SK-N-MC (cell line): Measurements from ENCODE around the gene MEIS2.
A peak's percentile ranks its signal among the peaks of the same experiment; 100 is the strongest.

ENCODE experiments used
- DNase-seq: peaks from one replicate; pipeline ENCODE4 v3.0.0-alpha.2; 2011; ENCODE audit warnings: low read depth, low spot score
- H3K27ac ChIP-seq: fragments of 200-600 bp; sonication (generic); 2 replicates; pipeline ENCODE4 v1.5.1; 2016; ENCODE audit warnings: mixed run types
- H3K36me3 ChIP-seq: fragments of 200-600 bp; sonication (generic); 2 replicates; pipeline ENCODE4 v1.6.1; 2017; ENCODE audit warnings: antibody characterized with exemption, low read length, mixed read lengths; ENCODE audit not compliant: insufficient read depth
- H3K4me3 ChIP-seq: fragments of 200-600 bp; sonication (generic); 2 replicates; pipeline ENCODE4 v1.5.1; 2016
- H3K9ac ChIP-seq: fragments of 200-600 bp; sonication (generic); 2 replicates; pipeline ENCODE4 v1.8.0; 2017; ENCODE audit warnings: mixed run types, mixed read lengths; ENCODE audit not compliant: insufficient read length
- H3K9me3 ChIP-seq: fragments of 200-600 bp; sonication (generic); 2 replicates; pipeline ENCODE4 v1.6.1; 2017; ENCODE audit warnings: low read depth, mild to moderate bottlenecking, antibody characterized with exemption, low read length, moderate library complexity, mixed read lengths
- EZH2 ChIP-seq: fragments of 200-600 bp; sonication (generic); IDR thresholded peaks from one replicate; pipeline ENCODE4 v1.6.1; 2017; ENCODE audit warnings: antibody characterized with exemption
- FOXP2 ChIP-seq: optimal IDR thresholded peaks from 2 replicates; pipeline ENCODE3; 2011; ENCODE audit warnings: mild to moderate bottlenecking, moderate library complexity; ENCODE audit not compliant: insufficient read depth; ENCODE audit errors: extremely low read length, control extremely low read depth
- POLR2AphosphoS5 ChIP-seq: IDR thresholded peaks from 2 replicates; pipeline ENCODE4 v1.6.1; 2012; ENCODE audit warnings: mild to moderate bottlenecking, low read depth, low read length, borderline replicate concordance

MEIS2 gene

DNA sequence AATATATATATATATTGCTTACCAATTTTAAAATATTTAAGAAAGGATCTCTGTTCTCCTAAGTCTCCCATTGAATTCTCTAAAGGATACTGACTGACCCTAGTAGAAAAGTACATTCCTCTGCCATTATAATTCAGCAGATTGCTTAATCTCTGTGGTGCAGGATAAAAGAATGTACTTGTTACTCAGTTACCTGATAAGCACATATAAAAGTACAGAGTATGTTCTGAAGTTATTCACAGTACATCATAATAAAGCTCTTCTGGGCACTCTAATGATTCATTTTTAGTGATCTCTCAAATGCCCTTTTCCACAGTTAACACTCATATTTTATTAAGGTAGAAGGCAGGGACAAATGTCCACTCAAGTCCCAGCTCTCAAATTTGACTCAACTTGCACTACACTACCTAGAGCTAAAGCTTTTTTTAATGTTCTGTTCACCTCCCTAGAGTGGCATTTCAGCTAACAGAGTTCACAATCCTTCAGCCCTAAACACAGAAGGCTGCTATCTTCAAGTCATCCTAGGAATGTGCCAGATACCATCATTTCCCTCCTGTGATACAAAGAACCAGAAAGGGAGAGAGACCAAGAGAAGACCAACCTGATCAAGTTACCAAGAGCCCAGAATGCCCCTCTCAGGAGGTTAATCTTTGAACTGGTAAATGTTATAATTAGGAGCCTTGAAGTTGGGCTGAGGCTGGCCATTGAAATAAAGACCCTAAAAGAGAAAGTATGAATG is 53.3 kb downstream of the MEIS2 start:
- TF ChIP-seq EZH2 (no peak), FOXP2 (no peak), POLR2AphosphoS5 (no peak)
- Histone ChIP-seq H3K9me3 (no peaks in the 10 kb centered on the region), H3K4me3 (no peak overlapping the region), H3K36me3 (peaks cover 20% of the 10 kb centered on the region), H3K27ac (no peak overlapping the region), H3K9ac (no peak overlapping the region)
- no peak for DNase-seq

- H3K36me3 ChIP-seq, result peaks cover 16% of the 10 kb centered on the region
- H3K9me3 ChIP-seq, result no peaks in the 10 kb centered on the region
- H3K4me3 ChIP-seq, result no peak overlapping the region
- no peak overlapping the region for H3K27ac ChIP-seq
- no peak for DNase-seq
- H3K9ac ChIP-seq, result no peak overlapping the region
- TF ChIP-seq EZH2 (no peak), POLR2AphosphoS5 (no peak), FOXP2 (no peak)
Measured at GRCh38 chr15:37045859-37046740, 54.2 kb downstream of the MEIS2 start.

DNA sequence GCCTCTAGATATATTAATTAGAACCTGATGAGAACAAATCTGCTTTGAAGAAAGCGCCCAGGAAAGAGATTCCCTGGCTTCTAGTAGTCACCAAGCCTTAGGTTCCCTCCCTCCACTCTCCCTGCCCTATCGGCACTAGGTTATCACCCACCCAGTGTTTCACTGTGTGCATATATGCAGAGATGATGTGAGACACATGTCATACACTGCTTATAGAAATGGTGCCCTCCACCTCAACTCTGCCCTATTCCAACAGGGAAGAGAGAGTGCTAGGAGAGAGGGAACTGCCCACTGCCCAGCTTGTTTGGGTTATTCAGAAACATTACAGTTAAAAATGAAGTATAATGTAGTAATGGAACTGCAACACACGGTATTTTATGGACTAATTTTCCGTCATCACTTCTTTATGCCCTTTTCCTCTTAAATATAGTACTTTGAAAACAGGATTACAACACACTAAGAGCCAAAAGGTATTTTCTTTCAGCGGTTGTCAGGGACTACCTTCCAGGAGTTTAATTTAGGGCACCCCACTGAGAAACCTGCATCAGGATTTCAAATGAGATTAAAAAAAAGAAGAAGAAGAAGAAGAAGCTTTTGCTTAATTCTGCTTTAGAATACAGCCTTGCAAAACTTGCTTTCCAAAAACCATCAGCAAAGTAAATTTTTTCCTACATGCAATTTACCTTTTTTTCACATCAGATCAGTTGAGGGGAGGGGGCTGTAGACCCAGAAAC is 55.3 kb downstream of the MEIS2 start:
- peak overlapping the region; percentile 80 for H3K27ac ChIP-seq
- DNase-seq, result no peak
- TF ChIP-seq POLR2AphosphoS5 (no peak), FOXP2 (no peak), EZH2 (no peak)
- H3K9ac ChIP-seq, result no peak overlapping the region
- H3K9me3 ChIP-seq, result no peaks in the 10 kb centered on the region
- H3K36me3 ChIP-seq, result peaks cover 11% of the 10 kb centered on the region
- 0 out of 2 replicates have a peak overlapping the region, but pooled peaks have one; percentile 10 for H3K4me3 ChIP-seq

DNA sequence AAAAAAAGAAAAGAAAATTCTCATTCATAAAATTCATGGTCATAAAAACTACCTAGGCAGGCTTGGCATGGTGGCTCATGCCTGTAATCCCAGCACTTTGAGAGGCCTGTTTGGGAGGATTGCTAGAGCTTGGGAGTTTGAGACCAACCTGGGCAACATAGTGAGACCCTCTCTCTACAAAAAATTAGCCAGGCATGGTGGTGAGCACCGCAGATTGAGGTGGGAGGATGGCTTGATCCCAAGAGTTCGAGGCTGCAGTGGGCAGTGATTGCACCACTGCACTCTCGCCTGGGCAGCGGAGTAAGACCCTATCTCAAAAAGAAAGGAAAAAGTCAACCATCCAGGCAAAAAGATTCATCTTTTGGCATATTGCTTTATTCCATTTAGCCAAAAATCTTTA is 58.5 kb downstream of the MEIS2 start:
- no peak for DNase-seq
- no peak overlapping the region for H3K27ac ChIP-seq
- no peak overlapping the region for H3K4me3 ChIP-seq

GRCh38 chr15:37041042-37041441 is 59.3 kb downstream of the MEIS2 start:
- Histone ChIP-seq H3K9ac (no peak overlapping the region), H3K27ac (no peak overlapping the region), H3K9me3 (no peaks in the 10 kb centered on the region), H3K36me3 (peaks cover 11% of the 10 kb centered on the region), H3K4me3 (no peak overlapping the region)
- TF ChIP-seq POLR2AphosphoS5 (no peak), EZH2 (no peak), FOXP2 (no peak)
- DNase-seq, result no peak

More for the DNA sequence above, 58.5 kb downstream of the MEIS2 start:
- Histone ChIP-seq H3K9ac (no peak overlapping the region), H3K9me3 (no peaks in the 10 kb centered on the region), H3K36me3 (peaks cover 11% of the 10 kb centered on the region)
- TF ChIP-seq POLR2AphosphoS5, result no peak
- TF ChIP-seq FOXP2, result no peak
- TF ChIP-seq EZH2, result no peak

GRCh38 chr15:37040072-37040742 is 60.1 kb downstream of the MEIS2 start:
- Histone ChIP-seq H3K9me3 (no peaks in the 10 kb centered on the region), H3K27ac (no peak overlapping the region), H3K9ac (no peak overlapping the region), H3K36me3 (peaks cover 11% of the 10 kb centered on the region), H3K4me3 (no peak overlapping the region)
- DNase-seq, result no peak
- TF ChIP-seq EZH2 (no peak), POLR2AphosphoS5 (no peak), FOXP2 (no peak)

- Histone ChIP-seq H3K27ac (no peak overlapping the region), H3K36me3 (peaks cover 7% of the 10 kb centered on the region), H3K4me3 (no peak overlapping the region), H3K9ac (no peak overlapping the region), H3K9me3 (no peaks in the 10 kb centered on the region)
- TF ChIP-seq FOXP2 (no peak), EZH2 (no peak), POLR2AphosphoS5 (no peak)
- no peak for DNase-seq
Measured at GRCh38 chr15:37038716-37039106, 61.6 kb downstream of the MEIS2 start.
